H9 (cell line): ENCODE data around the gene C20orf202. TPM values are rescaled to one million over a fixed set of nuclear protein-coding genes. Genes with fewer than 3 reads are reported as not detected.

Experiments used
- DNase-seq: peaks from one replicate; pipeline ENCODE4 v3.0.0-alpha.2; 2017
- H2AFZ ChIP-seq: one replicate; pipeline ENCODE4 v1.6.1; 2013; ENCODE audit warnings: mild to moderate bottlenecking, low read length, control low read depth, moderate library complexity
- H2AK5ac ChIP-seq: 2 replicates; pipeline ENCODE4 v1.6.1; 2013; ENCODE audit warnings: low read length, control low read depth, mixed read lengths; ENCODE audit not compliant: insufficient read length
- H2BK120ac ChIP-seq: one replicate; pipeline ENCODE4 v1.6.1; 2013; ENCODE audit warnings: low read depth, mild to moderate bottlenecking, low read length, control low read depth, inconsistent platforms; ENCODE audit not compliant: poor library complexity, severe bottlenecking
- H2BK12ac ChIP-seq: 2 replicates; pipeline ENCODE4 v1.6.1; 2013; ENCODE audit warnings: low read length, control low read depth, mixed read lengths, low read depth; ENCODE audit not compliant: insufficient read length
- H2BK15ac ChIP-seq: 2 replicates; pipeline ENCODE4 v1.6.1; 2013; ENCODE audit warnings: low read depth, low read length, control low read depth
- H2BK20ac ChIP-seq: one replicate; pipeline ENCODE4 v1.6.1; 2013; ENCODE audit warnings: low read depth, mild to moderate bottlenecking, low read length, control low read depth, inconsistent platforms; ENCODE audit not compliant: poor library complexity, severe bottlenecking
- H2BK5ac ChIP-seq: 2 replicates; pipeline ENCODE4 v1.6.1; 2013; ENCODE audit warnings: low read length, control low read depth, mixed read lengths; ENCODE audit not compliant: insufficient read length
- H3K14ac ChIP-seq: 2 replicates; pipeline ENCODE4 v1.6.1; 2013; ENCODE audit warnings: low read length, control low read depth; ENCODE audit not compliant: insufficient read depth
- H3K18ac ChIP-seq: 2 replicates; pipeline ENCODE4 v1.6.1; 2013; ENCODE audit warnings: low read depth, mild to moderate bottlenecking, mixed read lengths, low read length, control low read depth; ENCODE audit not compliant: insufficient read length
- H3K23ac ChIP-seq: 2 replicates; pipeline ENCODE4 v1.6.1; 2013; ENCODE audit warnings: low read length, control low read depth, mixed read lengths, low read depth; ENCODE audit not compliant: insufficient read length
- H3K23me2 ChIP-seq: 2 replicates; pipeline ENCODE4 v1.6.1; 2013; ENCODE audit warnings: low read depth, mild to moderate bottlenecking, mixed read lengths, low read length, control low read depth; ENCODE audit not compliant: insufficient read length, poor library complexity, severe bottlenecking
- H3K27ac ChIP-seq: 2 replicates; pipeline ENCODE4 v1.5.1; 2013; ENCODE audit warnings: low read length, control low read depth, mixed read lengths, low read depth; ENCODE audit not compliant: insufficient read length
- H3K27me3 ChIP-seq: 2 replicates; pipeline ENCODE4 v1.6.1; 2013; ENCODE audit warnings: low read length, control low read depth, inconsistent platforms; ENCODE audit not compliant: insufficient read depth
- H3K4ac ChIP-seq: 2 replicates; pipeline ENCODE4 v1.6.1; 2013; ENCODE audit warnings: low read depth, mild to moderate bottlenecking, control low read depth, inconsistent platforms, low read length, moderate library complexity
- H3K4me1 ChIP-seq: 2 replicates; pipeline ENCODE4 v1.6.1; 2013; ENCODE audit warnings: low read length, control low read depth, inconsistent platforms; ENCODE audit not compliant: insufficient read depth
- H3K4me2 ChIP-seq: 2 replicates; pipeline ENCODE4 v1.6.1; 2013; ENCODE audit warnings: low read length, control low read depth, mixed read lengths; ENCODE audit not compliant: insufficient read length, insufficient read depth
- H3K56ac ChIP-seq: 2 replicates; pipeline ENCODE4 v1.6.1; 2013; ENCODE audit warnings: low read depth, mild to moderate bottlenecking, mixed read lengths, low read length, control low read depth; ENCODE audit not compliant: insufficient read length
- H3K79me1 ChIP-seq: 2 replicates; pipeline ENCODE4 v1.6.1; 2013; ENCODE audit warnings: low read depth, mild to moderate bottlenecking, moderate library complexity, low read length, control low read depth, inconsistent platforms; ENCODE audit not compliant: insufficient read depth, poor library complexity, severe bottlenecking
- H3K79me2 ChIP-seq: 2 replicates; pipeline ENCODE4 v1.6.1; 2013; ENCODE audit warnings: low read length, control low read depth, inconsistent platforms; ENCODE audit not compliant: insufficient read depth
- H3K9ac ChIP-seq: 2 replicates; pipeline ENCODE4 v1.6.1; 2013; ENCODE audit warnings: low read length, control low read depth, mixed read lengths; ENCODE audit not compliant: insufficient read length; ENCODE audit errors: extremely low read depth
- H3K9me3 ChIP-seq: one replicate; pipeline ENCODE4 v1.6.1; 2013; ENCODE audit warnings: low read depth, low read length, inconsistent platforms; ENCODE audit not compliant: control insufficient read depth
- H3T11ph ChIP-seq: one replicate; pipeline ENCODE4 v1.6.1; 2013; ENCODE audit warnings: mild to moderate bottlenecking, low read length, control low read depth, inconsistent platforms
- H4K20me1 ChIP-seq: one replicate; pipeline ENCODE4 v1.6.1; 2013; ENCODE audit not compliant: control insufficient read depth, insufficient read length, insufficient read depth
- H4K5ac ChIP-seq: 2 replicates; pipeline ENCODE4 v1.6.1; 2013; ENCODE audit warnings: low read depth, mild to moderate bottlenecking, mixed read lengths, low read length, control low read depth; ENCODE audit not compliant: insufficient read length
- H4K8ac ChIP-seq: replicated peaks from 2 replicates; pipeline ENCODE4 v1.6.1; 2013; ENCODE audit warnings: low read length, control low read depth, mixed read lengths, low read depth; ENCODE audit not compliant: insufficient read length
- H4K91ac ChIP-seq: 2 replicates; pipeline ENCODE4 v1.6.1; 2013; ENCODE audit warnings: low read depth, mild to moderate bottlenecking, moderate library complexity, mixed read lengths, low read length, control low read depth; ENCODE audit not compliant: insufficient read length
- H3K27ac Mint-ChIP-seq, 3 experiments: 2 replicates in 2 of 3; 3 replicates in 1 of 3; pipeline ENCODE4 v1.8.0; 2020 to 2021; ENCODE audit warnings: mixed read lengths in 3 of 3, mild to moderate bottlenecking in 1 of 3, moderate library complexity in 1 of 3
- H3K27me3 Mint-ChIP-seq: 2 replicates; pipeline ENCODE4 v1.8.0; 2021; ENCODE audit warnings: low read depth, mild to moderate bottlenecking, moderate library complexity, mixed read lengths
- H3K36me3 Mint-ChIP-seq, 3 experiments: 2 replicates in 2 of 3; 3 replicates in 1 of 3; pipeline ENCODE4 v1.8.0; 2020 to 2021; ENCODE audit warnings: low read depth in 3 of 3, mixed read lengths in 3 of 3; ENCODE audit not compliant: insufficient read depth in 1 of 3
- H3K4me1 Mint-ChIP-seq, 2 experiments: 2 replicates each; pipeline ENCODE4 v1.8.0; 2020; ENCODE audit warnings: mixed read lengths in 2 of 2
- H3K4me3 Mint-ChIP-seq, 2 experiments: 2 replicates in 1 of 2; 3 replicates in 1 of 2; pipeline ENCODE4 v1.8.0; 2020 to 2021; ENCODE audit warnings: mild to moderate bottlenecking in 2 of 2, mixed read lengths in 2 of 2, moderate library complexity in 1 of 2
- H3K9me3 Mint-ChIP-seq, 2 experiments: 2 replicates in 1 of 2; 3 replicates in 1 of 2; pipeline ENCODE4 v1.8.0; 2020; ENCODE audit warnings: mild to moderate bottlenecking in 2 of 2, mixed read lengths in 2 of 2, moderate library complexity in 1 of 2
- CTCF ChIP-seq: fragments of 200-600 bp; sonication (generic); conservative IDR thresholded peaks from 3 replicates; pipeline ENCODE4 v1.8.0; 2021; ENCODE audit warnings: antibody characterized with exemption, mild to moderate bottlenecking
- WGBS: extraction: QIAGEN DNeasy Blood & Tissue Kit; methylation state at CpG from one replicate; pipeline ENCODE4 v1.1.7; 2013; ENCODE audit warnings: missing lambda C conversion rate, low lambda C conversion rate, mixed read lengths; ENCODE audit not compliant: insufficient read length; ENCODE audit errors: extremely low coverage; 5-methylcytosine and 5-hydroxymethylcytosine counted together
- total RNA-seq: library from RNA; stranded (reverse); gene quantifications from 2 replicates; pipeline ENCODE4 v1.2.1, GENCODE V29; 2021

C20orf202 gene
- total RNA-seq, 1 experiment from 2014 or later, result 0.13 TPM

DNA sequence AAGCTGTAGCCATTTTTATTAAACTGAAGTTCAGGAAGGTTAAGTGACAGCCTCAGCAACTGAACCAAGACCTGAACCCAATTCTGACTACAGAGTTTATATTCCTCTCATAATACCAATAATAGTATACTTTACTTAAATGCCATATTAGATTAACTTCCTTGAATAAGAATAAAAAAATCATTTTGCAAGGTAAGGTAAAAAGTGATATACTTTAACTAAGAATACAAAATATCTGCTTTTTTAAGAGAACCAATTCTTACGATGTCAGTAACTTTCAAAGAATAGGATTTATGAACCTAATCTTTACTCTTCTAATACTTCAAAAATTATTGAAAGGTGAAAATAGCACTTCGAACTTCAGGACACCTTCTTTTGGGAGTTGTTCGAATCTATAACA is 26.3 kb downstream of the C20orf202 start:
- Histone ChIP-seq H3K23ac (no peak overlapping the region), H3T11ph (no peak overlapping the region), H3K4me2 (no peak overlapping the region), H4K20me1 (peaks cover 3% of the 10 kb centered on the region), H4K8ac (no peak overlapping the region), H2AK5ac (no peak overlapping the region), H3K79me1 (no peaks in the 10 kb centered on the region), H2BK120ac (no peak overlapping the region), H3K18ac (no peak overlapping the region), H3K4me1 (no peaks in the 10 kb centered on the region), H4K5ac (no peak overlapping the region), H3K23me2 (peaks cover 7% of the 10 kb centered on the region), H3K56ac (no peak overlapping the region), H4K91ac (no peak overlapping the region), H3K14ac (no peak overlapping the region), H2BK5ac (no peak overlapping the region), H2AFZ (no peak overlapping the region), H3K4ac (no peak overlapping the region), H3K27ac (no peak overlapping the region), H2BK12ac (no peak overlapping the region), H2BK15ac (no peak overlapping the region), H2BK20ac (no peak overlapping the region), H3K9me3 (no peaks in the 10 kb centered on the region), H3K27me3 (peaks cover 2% of the 10 kb centered on the region; the same call in 1 of the 2 replicates), H3K79me2 (no peaks in the 10 kb centered on the region), H3K9ac (no peak overlapping the region)
- WGBS, result no CpG with 5 or more reads among the region's 3 CpGs
- Mint-ChIP-seq H3K4me3 (no peak overlapping the region), H3K27ac (no peak overlapping the region), H3K27me3 (peaks cover 49% of the 10 kb centered on the region), H3K36me3 (no peaks in the 10 kb centered on the region), H3K4me1 (peaks cover 4 to 5% of the 10 kb centered on the region in 2 experiments), H3K9me3 (no peaks in the 10 kb centered on the region; a peak in 1 of 5 replicates)
- DNase-seq, result no peak
- no peak for TF ChIP-seq CTCF
